Measurements from ENCODE around the gene BEST3.

BEST3 gene

GRCh38 chr12:69704357-69704756 lies 5.3 kb upstream of the BEST3 start:
- H2AFZ ChIP-seq (ENCODE audit: low read length), result no peak overlapping the region
- H3K4me1 ChIP-seq (ENCODE audit: low read length), result peaks cover 7% of the 10 kb centered on the region
- peaks cover 9% of the 10 kb centered on the region for H3F3A ChIP-seq (ENCODE audit: insufficient read depth, low read length)
- H3K36me3 ChIP-seq (replicated peaks; ENCODE audit: insufficient read depth, low read length), result no peaks in the 10 kb centered on the region
- H3K79me2 ChIP-seq (ENCODE audit: low read length), result no peaks in the 10 kb centered on the region
- H3K4me2 ChIP-seq (ENCODE audit: low read depth, low read length), result no peak overlapping the region
- H4K20me1 ChIP-seq (ENCODE audit: insufficient read depth, low read length), result no peaks in the 10 kb centered on the region
- no peaks in the 10 kb centered on the region for H3K9me3 ChIP-seq (replicated peaks; ENCODE audit: insufficient read depth, low read length)
- DNase-seq, result no peak
- H3K9me2 ChIP-seq (replicated peaks; ENCODE audit: insufficient read depth, low read length), result no peaks in the 10 kb centered on the region
- no peak overlapping the region for H3K27ac ChIP-seq (ENCODE audit: low read length)
- no peak overlapping the region for H3K4me3 ChIP-seq (ENCODE audit: low read length)
- TF ChIP-seq EZH2phosphoT487 (IDR thresholded peaks at IDR 0.05; ENCODE audit: low read length) (no peak), CTCF (IDR thresholded peaks at IDR 0.05; ENCODE audit: low read length) (no peak), EZH2 (optimal IDR thresholded peaks at IDR 0.05; ENCODE audit: low read depth, low read length) (no peak)
- H3K9ac ChIP-seq (ENCODE audit: low read length), result no peak overlapping the region
- no peaks in the 10 kb centered on the region for H3K27me3 ChIP-seq (replicated peaks; ENCODE audit: insufficient read depth, low read length)

- DNase-seq, result no peak
- Histone ChIP-seq H3K27me3 (replicated peaks; ENCODE audit: insufficient read depth, low read length) (no peaks in the 10 kb centered on the region), H3F3A (ENCODE audit: insufficient read depth, low read length) (peaks cover 21% of the 10 kb centered on the region), H3K27ac (ENCODE audit: low read length) (no peak overlapping the region), H3K9me3 (replicated peaks; ENCODE audit: insufficient read depth, low read length) (no peaks in the 10 kb centered on the region), H3K36me3 (replicated peaks; ENCODE audit: insufficient read depth, low read length) (no peaks in the 10 kb centered on the region), H3K79me2 (ENCODE audit: low read length) (peaks cover 6% of the 10 kb centered on the region), H3K9ac (ENCODE audit: low read length) (no peak overlapping the region), H3K4me3 (ENCODE audit: low read length) (no peak overlapping the region), H4K20me1 (ENCODE audit: insufficient read depth, low read length) (no peaks in the 10 kb centered on the region), H3K4me2 (ENCODE audit: low read depth, low read length) (no peak overlapping the region), H3K9me2 (replicated peaks; ENCODE audit: insufficient read depth, low read length) (no peaks in the 10 kb centered on the region), H3K4me1 (ENCODE audit: low read length) (peaks cover 8% of the 10 kb centered on the region), H2AFZ (ENCODE audit: low read length) (no peak overlapping the region)
- TF ChIP-seq EZH2 (optimal IDR thresholded peaks at IDR 0.05; ENCODE audit: low read depth, low read length) (no peak), EZH2phosphoT487 (IDR thresholded peaks at IDR 0.05; ENCODE audit: low read length) (no peak), CTCF (IDR thresholded peaks at IDR 0.05; ENCODE audit: low read length) (no peak)
Observed at GRCh38 chr12:69703146-69703642, 4.1 kb upstream of the BEST3 start.

- peaks cover 19% of the 10 kb centered on the region for H3K79me2 ChIP-seq (ENCODE audit: low read length)
- H3K27ac ChIP-seq (ENCODE audit: low read length), result no peak overlapping the region
- no peak overlapping the region for H3K9ac ChIP-seq (ENCODE audit: low read length)
- DNase-seq, result no peak
- no peaks in the 10 kb centered on the region for H3K27me3 ChIP-seq (replicated peaks; ENCODE audit: insufficient read depth, low read length)
- no peaks in the 10 kb centered on the region for H3K9me3 ChIP-seq (replicated peaks; ENCODE audit: insufficient read depth, low read length)
- H3K4me3 ChIP-seq (ENCODE audit: low read length), result no peak overlapping the region
- H3K9me2 ChIP-seq (replicated peaks; ENCODE audit: insufficient read depth, low read length), result no peaks in the 10 kb centered on the region
- H3K36me3 ChIP-seq (replicated peaks; ENCODE audit: insufficient read depth, low read length), result no peaks in the 10 kb centered on the region
- no peak overlapping the region for H3K4me2 ChIP-seq (ENCODE audit: low read depth, low read length)
- no peak overlapping the region for H2AFZ ChIP-seq (ENCODE audit: low read length)
- H3K4me1 ChIP-seq (ENCODE audit: low read length), result peaks cover 8% of the 10 kb centered on the region
- H4K20me1 ChIP-seq (ENCODE audit: insufficient read depth, low read length), result no peaks in the 10 kb centered on the region
- TF ChIP-seq EZH2 (optimal IDR thresholded peaks at IDR 0.05; ENCODE audit: low read depth, low read length), result no peak
- TF ChIP-seq CTCF (IDR thresholded peaks at IDR 0.05; ENCODE audit: low read length), result no peak
- no peak for TF ChIP-seq EZH2phosphoT487 (IDR thresholded peaks at IDR 0.05; ENCODE audit: low read length)
- H3F3A ChIP-seq (ENCODE audit: insufficient read depth, low read length), result peaks cover 25% of the 10 kb centered on the region
Observed at GRCh38 chr12:69701826-69702225, 2.7 kb upstream of the BEST3 start.

Data from MM.1S (cell line).